ENCODE results near the gene LVRN. TPM values are rescaled to one million over a fixed set of nuclear protein-coding genes. Genes with fewer than 3 reads are reported as not detected.
"Not testable (repeated sequence)": the region's sequence is repeated elsewhere in the genome, so short reads cannot be mapped to it uniquely, and the experiment has no call there.

LVRN gene
- total RNA-seq, 1 experiment from 2014 or later: not detected

GRCh38 chr5:115920171-115920725 is 42.0 kb upstream of the LVRN start:
- Histone ChIP-seq H3K27ac (ENCODE audit: low read length) (no peak overlapping the region), H3K4me2 (ENCODE audit: low read length) (no peak overlapping the region), H2AFZ (ENCODE audit: low read length) (no peak overlapping the region), H3K79me2 (ENCODE audit: low read length) (no peaks in the 10 kb centered on the region), H4K20me1 (ENCODE audit: low read length) (no peaks in the 10 kb centered on the region), H3K4me3 (ENCODE audit: low read length) (no peak overlapping the region), H3K9me2 (replicated peaks; ENCODE audit: low read length) (no peaks in the 10 kb centered on the region), H3K9me3 (ENCODE audit: low read length) (no peaks in the 10 kb centered on the region), H3K27me3 (ENCODE audit: low read length) (no peaks in the 10 kb centered on the region), H3K9ac (ENCODE audit: low read length) (no peak overlapping the region), H3F3A (ENCODE audit: low read length, unreplicated experiment) (no peaks in the 10 kb centered on the region), H3K36me3 (ENCODE audit: low read depth, low read length) (no peaks in the 10 kb centered on the region), H3K4me1 (ENCODE audit: insufficient read depth, low read length) (no peaks in the 10 kb centered on the region)
- ATAC-seq (no peak), DNase-seq (no peak)
- BruUV-seq (replicated peaks): no TSS peak
- intact Hi-C loops (cut with micrococcal nuclease): no loop called here
- TF ChIP-seq EZH2 (IDR thresholded peaks at IDR 0.05; ENCODE audit: low read length, unreplicated experiment) (no peak), CTCF (conservative IDR thresholded peaks at IDR 0.05; ENCODE audit: low read depth, low read length) (no peak), EZH2phosphoT487 (IDR thresholded peaks at IDR 0.05; ENCODE audit: borderline replicate concordance, low read length) (no peak)
- ChIA-PET CTCF (no interaction called here), POLR2A (ENCODE audit: unreplicated experiment) (no interaction called here)

- H2AFZ ChIP-seq (ENCODE audit: low read length); CTCF ChIA-PET; H3K4me3 ChIP-seq (ENCODE audit: low read length); H3K27me3 ChIP-seq (ENCODE audit: low read length); H3K79me2 ChIP-seq (ENCODE audit: low read length); H3K9me3 ChIP-seq (ENCODE audit: low read length); BruUV-seq (replicated peaks); H3K9ac ChIP-seq (ENCODE audit: low read length); H3K4me1 ChIP-seq (ENCODE audit: insufficient read depth, low read length); H3K4me2 ChIP-seq (ENCODE audit: low read length); H4K20me1 ChIP-seq (ENCODE audit: low read length); intact Hi-C loops (cut with micrococcal nuclease); POLR2A ChIA-PET (ENCODE audit: unreplicated experiment); H3K9me2 ChIP-seq (replicated peaks; ENCODE audit: low read length); H3K36me3 ChIP-seq (ENCODE audit: low read depth, low read length): not testable (repeated sequence)
- Histone ChIP-seq H3F3A (ENCODE audit: low read length, unreplicated experiment) (peaks cover 17% of the 10 kb centered on the region), H3K27ac (ENCODE audit: low read length) (peak overlapping the region; percentile 83)
- ATAC-seq (peak; percentile 63), DNase-seq (peak; percentile 62)
Measured at GRCh38 chr5:115928578-115929407, 33.5 kb upstream of the LVRN start.

GRCh38 chr5:115930171-115930570 is 32.1 kb upstream of the LVRN start:
- H3K4me1 ChIP-seq (ENCODE audit: insufficient read depth, low read length); H2AFZ ChIP-seq (ENCODE audit: low read length); H3K4me3 ChIP-seq (ENCODE audit: low read length); ATAC-seq; H3K4me2 ChIP-seq (ENCODE audit: low read length); H4K20me1 ChIP-seq (ENCODE audit: low read length); CTCF ChIA-PET; intact Hi-C loops (cut with micrococcal nuclease); H3K9ac ChIP-seq (ENCODE audit: low read length); H3K9me2 ChIP-seq (replicated peaks; ENCODE audit: low read length); POLR2A ChIA-PET (ENCODE audit: unreplicated experiment); H3K79me2 ChIP-seq (ENCODE audit: low read length); H3K27me3 ChIP-seq (ENCODE audit: low read length); H3K9me3 ChIP-seq (ENCODE audit: low read length); H3K36me3 ChIP-seq (ENCODE audit: low read depth, low read length); BruUV-seq (replicated peaks): not testable (repeated sequence)
- Histone ChIP-seq H3F3A (ENCODE audit: low read length, unreplicated experiment) (peaks cover 17% of the 10 kb centered on the region), H3K27ac (ENCODE audit: low read length) (peak overlapping the region; percentile 83)
- peak; percentile 43 for DNase-seq
